Stimulated activated CD4-positive, alpha-beta T cell treated with anti-CD3 and anti-CD28 coated beads, Interleukin-12 subunit alpha, Interleukin-12 subunit beta, amount 100 ng/mL, for 24 hours (primary cell): ENCODE measurements around the gene MAGI2.

Source experiments
- DNase-seq, 2 experiments: peaks; one replicate each; pipeline ENCODE4 v3.0.0-alpha.2; 2020; ENCODE audit warnings: low read depth in 2 of 2

MAGI2 gene

GRCh38 chr7:78420001-78420400 is 1033.5 kb downstream of the MAGI2 start:
- no peak for DNase-seq

- no peak for DNase-seq
Measured at GRCh38 chr7:78417180-78417853, 1036.2 kb downstream of the MAGI2 start.

GRCh38 chr7:78413568-78413967 is 1039.9 kb downstream of the MAGI2 start:
- no peak for DNase-seq

- no peak for DNase-seq
Measured at GRCh38 chr7:78412216-78412858, 1041.1 kb downstream of the MAGI2 start.

- no peak for DNase-seq
Measured at GRCh38 chr7:78407031-78407430, 1046.4 kb downstream of the MAGI2 start.

- DNase-seq = no peak
Measured at GRCh38 chr7:78406531-78406930, 1046.9 kb downstream of the MAGI2 start.

- no peak for DNase-seq
Measured at GRCh38 chr7:78402096-78402495, 1051.4 kb downstream of the MAGI2 start.

GRCh38 chr7:78400038-78400437 is 1053.4 kb downstream of the MAGI2 start:
- DNase-seq = no peak

GRCh38 chr7:78399033-78399769 is 1054.3 kb downstream of the MAGI2 start:
- no peak for DNase-seq

- no peak for DNase-seq
Measured at GRCh38 chr7:78398576-78398975, 1054.9 kb downstream of the MAGI2 start.

GRCh38 chr7:78398081-78398480 is 1055.4 kb downstream of the MAGI2 start:
- DNase-seq = no peak

- DNase-seq = no peak
Measured at GRCh38 chr7:78396210-78396609, 1057.3 kb downstream of the MAGI2 start.

- DNase-seq = no peak
Measured at GRCh38 chr7:78395298-78396036, 1058.0 kb downstream of the MAGI2 start.

- no peak for DNase-seq
Measured at GRCh38 chr7:78389022-78389421, 1064.4 kb downstream of the MAGI2 start.

GRCh38 chr7:78386520-78386919 is 1066.9 kb downstream of the MAGI2 start:
- no peak for DNase-seq

- DNase-seq = no peak
Measured at GRCh38 chr7:78383096-78383880, 1070.2 kb downstream of the MAGI2 start.

GRCh38 chr7:78379148-78379547 is 1074.3 kb downstream of the MAGI2 start:
- DNase-seq = no peak

GRCh38 chr7:78377532-78377931 is 1075.9 kb downstream of the MAGI2 start:
- DNase-seq = no peak

GRCh38 chr7:78370936-78371335 is 1082.5 kb downstream of the MAGI2 start:
- DNase-seq = no peak

GRCh38 chr7:78368771-78369170 is 1084.7 kb downstream of the MAGI2 start:
- no peak for DNase-seq

- DNase-seq = no peak
Measured at GRCh38 chr7:78367280-78367773, 1086.1 kb downstream of the MAGI2 start.
